ENCODE results near the gene LAMA3. TPM values are rescaled to one million over a fixed set of nuclear protein-coding genes. Genes with fewer than 3 reads are reported as not detected.
"Not testable (repeated sequence)": the region's sequence is repeated elsewhere in the genome, so short reads cannot be mapped to it uniquely, and the experiment has no call there.

Gene LAMA3
- total RNA-seq, 1 donor = 2.4 TPM

GRCh38 chr18:23703057-23703986, 14.1 kb downstream of the LAMA3 start:
- DNase-seq (ENCODE audit: low read depth in 2 of 3, low spot score in 2 of 3) = peak in 2 of 3 donors; percentile 52 to 77

GRCh38 chr18:23703987-23704384, 14.7 kb downstream of the LAMA3 start:
- no peak for DNase-seq (ENCODE audit: low read depth in 2 of 3, low spot score in 2 of 3)

DNA sequence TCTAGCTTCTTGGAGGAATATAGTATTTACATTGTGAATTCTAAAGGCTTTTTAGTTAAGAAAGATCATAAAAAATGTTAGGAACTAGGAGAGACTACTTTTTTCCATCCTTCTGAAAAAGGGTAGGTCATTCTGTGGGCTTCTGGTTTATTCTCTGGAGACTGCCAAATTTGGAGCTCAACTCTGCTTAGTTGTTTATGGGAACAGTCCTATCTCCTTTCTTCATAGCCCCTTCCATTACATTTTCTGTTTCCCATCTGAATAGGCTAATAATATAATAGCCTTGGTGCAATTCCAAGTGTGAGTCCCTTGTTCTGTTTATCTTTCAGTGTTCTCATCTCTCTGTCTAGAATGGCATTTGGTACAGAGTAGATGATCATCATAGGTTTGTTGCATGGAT, 15.6 kb downstream of the LAMA3 start:
- no peak for DNase-seq (ENCODE audit: low read depth in 2 of 3, low spot score in 2 of 3)

DNA sequence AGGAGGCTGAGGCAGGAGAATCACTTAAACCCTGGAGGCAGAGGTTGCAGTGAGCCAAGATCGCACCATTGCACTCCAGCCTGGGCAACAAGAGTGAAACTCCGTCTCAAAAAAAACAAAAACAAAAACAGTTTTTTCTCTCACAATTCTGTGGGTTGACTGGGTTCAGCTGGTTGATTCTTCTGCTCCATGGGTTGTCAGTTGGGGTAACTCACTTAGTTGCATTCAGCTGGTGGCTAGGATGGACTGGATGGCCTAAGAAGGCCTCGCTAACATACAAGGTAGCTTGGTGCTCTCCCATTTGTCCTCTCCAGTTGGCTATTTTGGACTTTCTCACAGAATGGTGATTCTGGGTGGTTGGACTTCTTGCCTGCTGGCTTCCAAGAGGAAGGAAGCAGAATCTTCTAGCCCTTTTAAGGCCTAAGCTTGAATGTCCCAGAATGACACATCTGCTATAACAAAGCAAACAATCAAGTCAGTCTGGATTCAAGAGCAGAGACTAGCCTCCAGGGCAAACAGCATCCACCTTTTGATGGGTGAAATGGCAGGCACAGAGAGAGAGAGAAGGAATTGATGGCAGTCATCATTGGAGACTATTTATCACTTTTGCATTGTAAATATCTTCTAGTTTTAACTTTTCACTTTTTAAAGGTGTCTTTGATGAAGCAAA, 17.9 kb downstream of the LAMA3 start:
- DNase-seq (ENCODE audit: low read depth in 2 of 3, low spot score in 2 of 3) = no peak

- no peak for DNase-seq (ENCODE audit: low read depth in 2 of 3, low spot score in 2 of 3)
Observed at GRCh38 chr18:23710068-23710527, 20.8 kb downstream of the LAMA3 start.

DNA sequence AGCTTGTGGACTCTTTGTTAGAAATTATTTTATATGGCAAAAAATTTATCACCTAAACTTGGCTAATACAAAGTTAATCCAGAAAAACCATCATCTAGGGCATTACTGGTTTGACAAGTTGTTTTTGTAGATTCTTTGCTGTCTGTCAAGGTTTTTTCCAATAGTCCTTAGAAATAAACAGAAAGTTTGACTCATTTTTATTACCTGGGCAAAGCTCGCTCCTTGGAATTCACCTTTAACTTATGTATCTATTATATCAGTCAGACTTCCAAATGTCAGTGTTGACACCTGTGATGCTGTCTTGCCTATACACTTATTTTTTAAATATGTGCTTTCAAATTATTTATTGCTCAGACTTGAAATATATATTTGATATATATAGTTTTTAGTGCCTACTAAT, 21.7 kb downstream of the LAMA3 start:
- no peak for DNase-seq (ENCODE audit: low read depth in 2 of 3, low spot score in 2 of 3)

DNA sequence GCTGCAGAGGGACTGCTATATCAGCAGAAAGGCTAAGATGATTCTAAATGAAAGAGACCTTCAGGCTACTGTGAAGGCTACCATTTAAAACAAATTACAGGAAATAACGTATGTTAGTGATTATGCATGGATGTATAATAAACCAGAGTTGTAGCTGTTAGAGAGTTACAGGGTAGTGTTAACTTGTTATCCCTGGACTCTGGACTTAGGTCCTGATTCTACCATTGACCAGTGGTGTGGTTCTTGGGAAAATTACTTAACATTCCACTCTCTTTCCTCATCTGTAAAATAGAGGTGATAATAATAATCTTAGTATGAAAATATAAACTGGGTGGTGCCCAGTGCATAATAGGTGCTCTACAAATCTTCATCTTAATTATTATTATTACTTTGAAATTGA, 22.2 kb downstream of the LAMA3 start:
- DNase-seq (ENCODE audit: low read depth in 2 of 3, low spot score in 2 of 3) = no peak

- DNase-seq (ENCODE audit: low read depth in 2 of 3, low spot score in 2 of 3) = peak in 2 of 3 donors; percentile 73 to 95
Observed at GRCh38 chr18:23712445-23712844, 23.2 kb downstream of the LAMA3 start.

DNA sequence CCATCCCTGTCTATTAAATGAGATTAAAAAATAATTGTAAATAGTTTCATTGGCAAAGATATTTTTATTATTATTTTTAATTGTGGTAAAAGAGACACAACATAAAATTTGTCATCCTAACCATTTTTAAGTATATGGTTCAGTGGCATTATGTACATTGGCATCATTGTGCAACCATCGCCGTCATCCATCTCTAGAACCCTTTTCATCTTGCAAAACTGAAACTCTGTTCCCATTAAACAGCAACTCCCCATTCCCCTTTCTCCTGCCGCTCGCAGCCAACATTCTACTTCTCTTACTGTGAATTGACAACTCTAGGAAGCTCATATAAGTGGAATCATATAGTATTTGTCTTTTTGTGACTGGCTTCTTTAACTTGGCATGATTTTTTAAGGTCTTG, 25.3 kb downstream of the LAMA3 start:
- DNase-seq (ENCODE audit: low read depth in 2 of 3, low spot score in 2 of 3) = no peak

DNA sequence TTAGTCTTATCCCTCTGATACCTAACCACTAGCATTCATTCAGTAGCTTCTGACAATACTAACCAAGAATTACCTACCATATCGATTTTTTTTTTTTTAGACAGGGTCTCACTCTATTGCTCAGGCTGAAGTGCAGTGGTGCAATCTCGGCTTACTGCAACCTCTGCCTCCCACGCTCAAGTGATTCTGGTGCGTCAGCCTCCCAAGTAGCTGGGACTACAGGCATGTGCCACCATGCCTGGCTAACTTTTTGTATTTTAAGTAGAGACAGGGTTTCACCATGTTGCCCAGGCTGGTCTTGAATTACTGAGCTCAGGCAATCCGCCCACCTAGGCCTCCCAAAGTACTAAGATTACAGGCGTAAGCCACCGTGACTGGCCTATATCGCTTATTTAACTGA, 26.8 kb downstream of the LAMA3 start:
- DNase-seq (ENCODE audit: low read depth in 2 of 3, low spot score in 2 of 3) = not testable (repeated sequence)

DNA sequence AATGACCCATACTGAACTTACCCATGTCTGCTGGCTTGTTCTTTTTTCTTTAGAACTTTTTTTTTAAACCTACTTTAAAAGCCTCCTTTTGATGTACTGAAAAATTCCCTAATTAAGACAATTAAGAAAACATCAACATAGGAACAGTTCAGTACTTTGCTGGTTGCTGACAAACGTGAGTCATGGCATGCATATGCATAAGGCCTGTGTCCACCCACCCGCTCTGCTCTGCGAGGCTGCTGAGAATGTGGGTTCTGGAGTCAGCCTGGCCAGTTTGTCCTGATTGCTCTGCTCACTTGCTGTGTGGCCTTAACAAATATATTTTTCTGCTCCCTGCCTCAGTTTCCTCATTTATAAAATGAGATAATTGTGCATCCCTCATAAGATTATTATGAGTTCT, 27.3 kb downstream of the LAMA3 start:
- no peak for DNase-seq (ENCODE audit: low read depth in 2 of 3, low spot score in 2 of 3)

DNA sequence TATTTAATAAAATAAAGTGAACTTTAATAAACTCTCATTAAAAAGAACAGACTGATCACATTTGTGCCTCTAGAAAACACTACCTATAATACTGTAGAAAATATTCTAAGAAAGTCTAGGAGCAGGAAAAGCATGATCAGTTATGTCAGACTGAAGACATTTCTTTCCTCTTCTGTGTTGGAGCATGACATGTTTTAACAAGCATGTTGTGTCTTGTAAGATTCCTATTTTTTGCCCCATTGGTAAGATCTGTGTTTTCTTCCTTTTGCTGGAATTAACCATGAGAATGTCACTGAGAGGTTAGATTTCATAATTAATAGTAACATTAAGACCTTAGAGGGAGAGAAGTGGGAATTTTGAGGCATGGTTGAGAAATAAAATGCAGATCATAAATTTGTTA, 27.7 kb downstream of the LAMA3 start:
- no peak for DNase-seq (ENCODE audit: low read depth in 2 of 3, low spot score in 2 of 3)

- DNase-seq (ENCODE audit: low read depth in 2 of 3, low spot score in 2 of 3) = no peak
Observed at GRCh38 chr18:23718243-23718720, 29.0 kb downstream of the LAMA3 start.

GRCh38 chr18:23718731-23719130, 29.5 kb downstream of the LAMA3 start:
- DNase-seq (ENCODE audit: low read depth in 2 of 3, low spot score in 2 of 3) = no peak

DNA sequence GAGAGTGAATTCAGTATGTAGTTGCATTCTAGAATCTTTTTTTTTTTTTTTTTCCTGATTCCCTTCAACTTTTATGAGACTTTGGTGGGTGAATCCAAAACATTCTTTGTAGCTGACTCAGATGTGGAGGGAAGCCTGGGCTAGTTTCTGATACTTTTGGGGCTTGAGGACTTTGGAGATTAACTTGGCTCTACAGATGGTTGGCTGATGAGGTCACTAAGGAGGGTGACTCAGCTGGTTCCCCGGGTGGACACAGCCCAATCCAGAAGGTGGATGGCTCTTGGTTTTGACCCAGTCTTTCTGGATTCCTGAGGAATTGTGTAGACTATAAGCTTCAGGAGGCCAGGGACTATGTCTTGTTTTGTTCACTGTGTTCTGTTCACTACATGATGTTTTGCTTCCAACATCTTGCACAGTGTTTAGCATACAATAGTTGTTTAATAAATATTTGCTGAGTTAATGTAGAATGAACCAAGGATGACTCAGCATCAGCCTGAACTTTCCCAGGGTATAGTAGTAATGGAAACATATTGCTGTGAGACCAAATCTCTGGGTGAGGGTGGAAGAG, 30.5 kb downstream of the LAMA3 start:
- DNase-seq (ENCODE audit: low read depth in 2 of 3, low spot score in 2 of 3) = no peak

GRCh38 chr18:23721696-23722480, 32.6 kb downstream of the LAMA3 start:
- no peak for DNase-seq (ENCODE audit: low read depth in 2 of 3, low spot score in 2 of 3)

GRCh38 chr18:23722646-23723045, 33.4 kb downstream of the LAMA3 start:
- no peak for DNase-seq (ENCODE audit: low read depth in 2 of 3, low spot score in 2 of 3)

DNA sequence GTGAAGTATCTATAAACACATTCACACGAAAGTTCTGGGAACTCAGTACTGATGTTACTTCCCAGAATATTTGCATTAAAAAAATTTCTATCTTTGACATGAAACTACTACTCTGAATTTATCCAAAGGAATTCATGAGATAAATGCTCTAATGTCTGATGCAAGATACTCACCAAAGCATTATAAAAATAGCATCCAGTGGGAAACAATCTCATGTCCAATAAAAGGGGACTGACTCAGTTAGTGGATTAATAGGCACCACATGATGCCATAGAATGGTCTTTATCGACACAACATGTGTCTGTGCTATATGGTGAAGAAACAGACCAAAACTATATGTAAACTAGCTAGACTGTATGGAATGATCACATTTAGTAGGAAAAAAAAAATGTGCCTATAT, 33.9 kb downstream of the LAMA3 start:
- DNase-seq (ENCODE audit: low read depth in 2 of 3, low spot score in 2 of 3) = no peak

DNA sequence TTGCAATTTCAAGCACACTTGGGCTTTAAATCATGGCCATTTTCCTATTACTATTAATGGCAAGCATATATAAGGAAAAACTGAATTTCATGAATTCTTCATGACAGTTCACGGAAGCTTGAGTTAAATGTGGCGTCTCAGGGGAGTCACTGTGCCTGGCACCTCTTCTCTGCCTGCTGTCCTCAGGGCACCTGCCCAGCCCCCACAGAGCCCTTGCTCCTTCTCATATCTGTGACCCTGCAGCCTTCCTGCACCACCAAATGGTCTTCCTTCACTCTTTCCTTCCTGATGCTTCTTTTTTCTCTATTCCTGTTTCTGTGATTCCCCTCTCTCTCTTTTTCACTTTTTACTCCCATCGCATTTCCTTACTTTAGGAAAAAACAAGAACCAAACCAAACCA, 35.4 kb downstream of the LAMA3 start:
- DNase-seq (ENCODE audit: low read depth in 2 of 3, low spot score in 2 of 3) = peak in 1 of 3 donors; percentile 49

DNA sequence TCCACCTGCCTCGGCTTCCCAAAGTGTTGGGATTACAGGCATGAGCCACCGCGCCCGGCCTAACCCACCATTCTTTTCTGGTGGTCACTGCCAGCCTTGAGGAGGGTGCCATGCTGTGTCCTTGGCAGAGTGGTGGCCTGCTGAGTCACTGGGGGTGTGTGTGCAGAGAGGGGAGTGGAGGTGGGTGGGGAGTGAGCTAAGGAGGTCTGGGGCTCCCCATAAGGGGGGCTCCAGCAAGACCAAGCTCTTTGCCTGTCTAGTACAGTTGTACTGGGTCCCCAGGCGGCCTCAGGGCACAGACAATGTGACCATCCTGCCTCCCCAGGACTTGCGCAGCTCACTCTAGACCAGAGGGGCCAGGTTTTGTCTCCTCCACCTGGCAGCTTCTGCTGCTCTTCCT, 36.1 kb downstream of the LAMA3 start:
- no peak for DNase-seq (ENCODE audit: low read depth in 2 of 3, low spot score in 2 of 3)
